Hepatocyte (in vitro differentiated cells): ENCODE measurements around the gene CARD11. TPM values are rescaled to one million over a fixed set of nuclear protein-coding genes. Genes with fewer than 3 reads are reported as not detected.

Experiments
- DNase-seq: peaks from one replicate; pipeline ENCODE4 v3.0.0-alpha.2; 2016; ENCODE audit warnings: low spot score
- H2AFZ ChIP-seq: fragments of 200-600 bp; sonication (generic); 2 replicates; pipeline ENCODE4 v1.6.0; 2016; ENCODE audit warnings: antibody characterized with exemption, mild to moderate bottlenecking
- H3K27ac ChIP-seq: fragments of 200-600 bp; sonication (generic); 2 replicates; pipeline ENCODE4 v1.5.1; 2016; ENCODE audit warnings: mild to moderate bottlenecking
- H3K27me3 ChIP-seq: fragments of 200-600 bp; sonication (generic); 2 replicates; pipeline ENCODE4 v1.6.1; 2016
- H3K36me3 ChIP-seq: fragments of 200-600 bp; sonication (generic); replicated peaks from 2 replicates; pipeline ENCODE4 v1.5.1; 2016; ENCODE audit warnings: low read depth; ENCODE audit not compliant: insufficient read depth
- H3K4me1 ChIP-seq: fragments of 200-600 bp; sonication (generic); 2 replicates; pipeline ENCODE4 v1.5.1; 2016; ENCODE audit warnings: mild to moderate bottlenecking, moderate library complexity; ENCODE audit not compliant: insufficient read depth
- H3K4me2 ChIP-seq: fragments of 200-600 bp; sonication (generic); 2 replicates; pipeline ENCODE4 v1.6.0; 2016
- H3K4me3 ChIP-seq: fragments of 200-600 bp; sonication (generic); 2 replicates; pipeline ENCODE4 v1.5.1; 2016; ENCODE audit warnings: mild to moderate bottlenecking
- H3K79me2 ChIP-seq: fragments of 200-600 bp; sonication (generic); 2 replicates; pipeline ENCODE4 v1.6.0; 2017; ENCODE audit warnings: mild to moderate bottlenecking
- H3K9me2 ChIP-seq: fragments of 200-600 bp; sonication (generic); replicated peaks from 2 replicates; pipeline ENCODE4 v1.6.0; 2017; ENCODE audit warnings: mild to moderate bottlenecking; ENCODE audit not compliant: insufficient read depth
- H3K9me3 ChIP-seq: fragments of 200-600 bp; sonication (generic); 2 replicates; pipeline ENCODE4 v1.5.1; 2016; ENCODE audit warnings: low read depth, mild to moderate bottlenecking
- H4K20me1 ChIP-seq: fragments of 200-600 bp; sonication (generic); 2 replicates; pipeline ENCODE4 v1.6.0; 2016; ENCODE audit warnings: mild to moderate bottlenecking; ENCODE audit not compliant: insufficient read depth, poor library complexity, severe bottlenecking
- CTCF ChIP-seq: fragments of 200-600 bp; sonication (generic); IDR thresholded peaks from 2 replicates; pipeline ENCODE4 v1.5.1; 2016; ENCODE audit warnings: antibody characterized with exemption, mild to moderate bottlenecking; ENCODE audit not compliant: poor library complexity
- EZH2 ChIP-seq: fragments of 200-600 bp; sonication (generic); IDR thresholded peaks from 2 replicates; pipeline ENCODE4 v1.6.1; 2016; ENCODE audit warnings: antibody characterized with exemption, mild to moderate bottlenecking, borderline replicate concordance
- EZH2phosphoT487 ChIP-seq: fragments of 200-600 bp; sonication (generic); IDR thresholded peaks from one replicate; pipeline ENCODE4 v1.6.1; 2018; ENCODE audit warnings: antibody characterized with exemption, mild to moderate bottlenecking, low read depth, moderate library complexity; ENCODE audit not compliant: unreplicated experiment, severe bottlenecking
- WGBS: methylation state at CpG from one replicate; pipeline ENCODE4 v1.1.6; 2016; ENCODE audit warnings: low lambda C conversion rate; ENCODE audit errors: missing lambda C conversion rate; 5-methylcytosine and 5-hydroxymethylcytosine counted together
- polyA plus RNA-seq: library from polyadenylated mRNA; unstranded; fragments of >200 nt; fragmentation: Nextera tagmentation; extraction: Ambion mirVana; gene quantifications from 2 replicates; pipeline ENCODE4 v1.2.1, GENCODE V29; 2016
- total RNA-seq: library from RNA; depleted of rRNA; stranded (reverse); fragments of >200 nt; gene quantifications from 2 replicates; pipeline ENCODE4 v1.2.3, GENCODE V29; 2014

CARD11 gene
- total and polyA plus RNA-seq, 2 experiments from 2014 or later, result 9.6 to 10.9 TPM

GRCh38 chr7:2856388-2857169 lies 187.1 kb downstream of the CARD11 start:
- H3K79me2 ChIP-seq, result no peaks in the 10 kb centered on the region
- H3K27me3 ChIP-seq, result no peaks in the 10 kb centered on the region
- H3K36me3 ChIP-seq, result no peaks in the 10 kb centered on the region
- H3K27ac ChIP-seq, result no peak overlapping the region
- H3K9me3 ChIP-seq, result no peaks in the 10 kb centered on the region
- H4K20me1 ChIP-seq, result no peaks in the 10 kb centered on the region
- no peaks in the 10 kb centered on the region for H3K4me1 ChIP-seq
- 79% methylated on average over 5 of the region's 5 CpGs for WGBS
- no peaks in the 10 kb centered on the region for H3K9me2 ChIP-seq
- H2AFZ ChIP-seq, result no peak overlapping the region
- no peak overlapping the region for H3K4me3 ChIP-seq
- no peak for DNase-seq
- no peak overlapping the region for H3K4me2 ChIP-seq
- TF ChIP-seq EZH2, result no peak
- TF ChIP-seq CTCF, result no peak
- no peak for TF ChIP-seq EZH2phosphoT487

Other genes starting within 250 kb of the CARD11 start
- gene GNA12, start 199.6 kb downstream of the CARD11 start, total RNA-seq, result 28.4 and 54.8 TPM in 2 replicates
- 34.8 and 40.2 TPM in 2 replicates for gene GNA12, start 199.6 kb downstream of the CARD11 start, polyA plus RNA-seq